IPS-18c (cell line): ENCODE data around the gene FXYD2.

Experiments
- H3K4me3 ChIP-seq: 2 replicates; pipeline ENCODE4 v1.7.0; 2013; ENCODE audit warnings: low read depth, mild to moderate bottlenecking, low read length, moderate library complexity; ENCODE audit not compliant: insufficient read depth
- H3K9me3 ChIP-seq: one replicate; pipeline ENCODE4 v1.6.1; 2013; ENCODE audit warnings: mild to moderate bottlenecking, low read length, moderate library complexity; ENCODE audit not compliant: control insufficient read depth, insufficient read depth

FXYD2 gene

DNA sequence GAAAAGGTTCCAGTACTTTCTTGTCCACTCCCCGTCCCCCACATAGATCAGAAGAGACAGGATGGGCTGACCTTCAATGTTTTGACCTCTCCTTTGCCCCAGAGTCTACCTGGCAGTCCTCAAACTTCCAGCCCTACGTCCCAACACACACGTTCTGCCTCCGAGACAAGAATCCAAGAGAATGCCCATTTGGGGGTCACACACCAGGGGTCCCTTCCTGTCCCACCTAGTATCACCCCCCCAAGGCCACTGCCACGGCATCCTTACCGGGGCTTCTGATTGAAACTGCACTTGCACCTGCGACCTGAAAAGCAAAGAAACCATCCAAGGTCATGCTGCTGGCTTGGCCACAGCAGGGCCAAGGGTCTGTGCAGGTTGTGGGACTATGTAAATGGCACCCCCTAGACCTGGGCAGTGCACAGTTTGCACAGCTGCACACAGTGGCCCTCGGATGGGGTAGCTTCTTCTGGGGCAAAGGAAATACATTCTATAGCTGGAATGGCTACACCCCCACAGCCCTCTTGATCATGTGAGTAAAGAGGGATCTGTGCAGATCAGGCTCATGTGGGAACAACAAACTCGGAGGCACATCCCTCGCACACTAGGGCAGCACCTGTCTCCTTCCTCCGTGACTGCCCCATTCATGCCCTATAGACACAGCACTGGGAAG, 16.5 kb upstream of the FXYD2 start:
- no peak overlapping the region for H3K4me3 ChIP-seq
- H3K9me3 ChIP-seq = no peaks in the 10 kb centered on the region

DNA sequence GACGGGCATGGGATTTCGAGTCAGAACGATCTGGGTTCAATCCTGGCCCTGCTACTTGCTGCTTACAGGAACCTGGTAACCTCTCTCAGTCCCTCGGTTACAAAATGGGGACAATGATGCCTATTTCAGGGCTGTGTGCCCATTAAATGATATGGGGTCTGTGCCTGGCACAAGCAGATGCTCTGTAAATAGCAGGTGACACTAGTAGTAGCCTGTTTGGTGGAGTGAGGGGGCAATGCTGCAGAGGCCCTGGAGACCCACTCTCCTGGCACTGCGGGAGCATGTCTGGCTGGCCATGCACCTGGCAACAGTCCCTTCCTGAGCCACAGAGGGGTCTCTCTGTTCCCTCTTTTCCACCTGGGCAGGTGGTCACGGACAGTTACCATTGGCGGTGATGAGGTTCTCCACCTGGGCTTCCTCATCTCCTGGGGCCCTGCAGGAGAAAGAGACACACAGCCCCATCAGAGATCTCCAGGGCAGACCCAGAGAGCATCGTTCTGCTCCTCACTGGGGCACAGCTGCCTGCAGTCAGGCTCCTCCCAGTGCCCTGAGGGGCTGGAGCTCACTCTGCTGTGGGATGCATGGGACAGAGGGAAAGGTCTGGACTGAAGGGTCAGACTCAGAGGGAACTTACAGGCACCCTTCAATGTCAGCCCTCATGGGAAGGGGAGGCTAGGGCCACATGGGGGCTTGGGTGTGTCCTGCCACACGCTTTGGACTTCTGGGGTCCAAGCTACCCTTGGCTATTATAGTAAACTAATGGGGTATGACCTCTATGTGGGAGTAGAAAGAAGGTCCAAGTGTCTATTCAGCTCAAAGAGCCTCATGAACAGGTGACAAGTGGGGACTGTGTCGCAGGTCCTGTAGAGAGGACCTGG, 15.6 kb upstream of the FXYD2 start:
- no peaks in the 10 kb centered on the region for H3K9me3 ChIP-seq
- H3K4me3 ChIP-seq = no peak overlapping the region

DNA sequence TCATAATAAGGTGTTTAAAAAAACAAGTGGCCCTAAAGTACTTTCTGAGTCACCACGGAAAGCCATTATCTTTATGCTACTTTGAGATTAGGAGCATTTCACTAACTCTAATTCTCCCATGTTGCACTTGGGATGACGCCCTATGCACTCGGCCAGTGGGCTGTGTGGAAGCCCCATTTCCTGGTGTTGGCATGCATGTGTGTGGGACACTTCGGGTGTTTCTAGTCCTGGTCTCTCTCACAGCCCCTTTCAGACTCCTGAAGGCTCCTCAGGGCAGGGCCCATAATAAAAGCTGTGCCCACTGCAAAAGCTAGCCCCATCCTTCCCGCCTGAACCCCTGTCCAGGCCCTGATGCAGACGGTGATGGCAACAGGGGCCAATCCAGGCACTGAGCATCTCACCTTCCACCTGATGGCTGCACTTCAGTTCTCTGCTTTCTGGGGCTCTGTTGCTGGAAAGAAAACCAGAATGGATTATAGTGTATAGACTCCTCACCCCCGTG, 14.9 kb upstream of the FXYD2 start:
- no peaks in the 10 kb centered on the region for H3K9me3 ChIP-seq
- no peak overlapping the region for H3K4me3 ChIP-seq

DNA sequence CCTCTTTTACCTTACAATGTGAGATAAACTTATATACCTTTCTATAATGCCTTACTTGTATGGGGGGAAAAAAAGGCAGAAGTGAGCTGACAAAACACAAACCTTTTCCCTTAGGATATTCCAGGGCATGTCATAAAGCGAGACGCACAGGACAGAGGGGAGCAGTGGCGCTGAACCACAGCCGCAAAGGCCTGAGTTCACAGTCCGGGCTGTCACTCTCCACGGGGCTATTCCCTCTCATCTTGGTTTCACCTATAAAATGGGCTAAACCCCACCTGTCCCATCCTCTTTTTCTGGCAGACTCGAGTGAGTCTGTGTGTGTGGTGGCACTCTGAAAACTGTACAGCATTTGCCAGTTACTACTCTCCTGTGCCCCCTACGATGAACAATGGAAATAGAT, 14.4 kb upstream of the FXYD2 start:
- Histone ChIP-seq H3K9me3 (no peaks in the 10 kb centered on the region), H3K4me3 (no peak overlapping the region)

DNA sequence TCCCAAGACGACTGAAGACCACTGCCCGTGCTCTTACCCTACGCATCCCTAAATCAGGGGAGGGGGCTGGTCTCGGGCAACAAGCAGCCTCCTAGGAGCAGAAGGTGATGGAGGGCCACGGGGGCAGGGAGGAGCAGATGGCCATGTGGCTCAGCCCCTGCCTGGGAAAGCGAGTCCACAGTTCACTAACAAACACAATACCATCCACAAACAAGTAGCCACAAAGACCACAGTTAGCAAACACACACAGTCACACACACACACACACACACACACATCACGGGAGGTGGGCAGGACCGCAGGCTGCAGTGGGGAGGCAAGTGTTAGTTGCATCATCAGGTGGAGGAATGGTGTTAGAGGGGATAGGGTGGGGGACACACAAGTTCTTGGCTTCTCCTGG, 13.2 kb upstream of the FXYD2 start:
- H3K9me3 ChIP-seq = no peaks in the 10 kb centered on the region
- no peak overlapping the region for H3K4me3 ChIP-seq

DNA sequence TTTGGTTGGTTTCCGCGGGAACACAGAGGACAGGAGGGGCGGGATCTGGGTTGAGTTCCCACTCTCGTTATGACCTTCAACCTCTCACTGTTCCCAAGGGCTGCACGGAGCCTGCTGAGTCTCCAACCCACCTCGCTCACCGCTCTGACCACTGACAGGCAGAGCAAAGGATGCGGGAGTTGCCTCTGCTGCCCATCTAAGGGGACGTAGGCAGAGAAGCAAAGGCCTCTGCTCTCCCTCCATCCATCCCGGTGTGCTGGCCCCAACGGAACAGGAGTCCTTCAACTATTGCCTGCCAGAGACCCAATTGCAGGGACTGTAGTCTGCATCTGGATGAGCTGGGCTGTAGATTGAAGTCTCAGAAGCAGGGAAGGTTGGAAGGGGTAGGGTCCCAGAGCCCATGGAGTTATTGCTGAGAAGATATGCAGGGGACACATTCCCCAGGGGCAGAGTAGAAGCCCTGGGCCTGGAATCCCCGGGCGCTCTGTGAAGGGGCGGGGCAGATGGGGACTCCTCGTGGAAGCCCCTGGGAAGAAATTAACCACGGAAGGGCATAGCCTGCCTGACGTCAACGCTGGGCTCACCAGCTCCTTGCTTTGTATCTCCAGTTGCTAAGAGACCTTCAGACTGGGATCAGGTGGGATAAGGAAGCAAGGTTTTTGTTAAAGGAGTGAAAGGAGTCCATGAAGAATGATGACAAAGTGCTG, 12.7 kb upstream of the FXYD2 start:
- Histone ChIP-seq H3K4me3 (no peak overlapping the region), H3K9me3 (no peaks in the 10 kb centered on the region)

DNA sequence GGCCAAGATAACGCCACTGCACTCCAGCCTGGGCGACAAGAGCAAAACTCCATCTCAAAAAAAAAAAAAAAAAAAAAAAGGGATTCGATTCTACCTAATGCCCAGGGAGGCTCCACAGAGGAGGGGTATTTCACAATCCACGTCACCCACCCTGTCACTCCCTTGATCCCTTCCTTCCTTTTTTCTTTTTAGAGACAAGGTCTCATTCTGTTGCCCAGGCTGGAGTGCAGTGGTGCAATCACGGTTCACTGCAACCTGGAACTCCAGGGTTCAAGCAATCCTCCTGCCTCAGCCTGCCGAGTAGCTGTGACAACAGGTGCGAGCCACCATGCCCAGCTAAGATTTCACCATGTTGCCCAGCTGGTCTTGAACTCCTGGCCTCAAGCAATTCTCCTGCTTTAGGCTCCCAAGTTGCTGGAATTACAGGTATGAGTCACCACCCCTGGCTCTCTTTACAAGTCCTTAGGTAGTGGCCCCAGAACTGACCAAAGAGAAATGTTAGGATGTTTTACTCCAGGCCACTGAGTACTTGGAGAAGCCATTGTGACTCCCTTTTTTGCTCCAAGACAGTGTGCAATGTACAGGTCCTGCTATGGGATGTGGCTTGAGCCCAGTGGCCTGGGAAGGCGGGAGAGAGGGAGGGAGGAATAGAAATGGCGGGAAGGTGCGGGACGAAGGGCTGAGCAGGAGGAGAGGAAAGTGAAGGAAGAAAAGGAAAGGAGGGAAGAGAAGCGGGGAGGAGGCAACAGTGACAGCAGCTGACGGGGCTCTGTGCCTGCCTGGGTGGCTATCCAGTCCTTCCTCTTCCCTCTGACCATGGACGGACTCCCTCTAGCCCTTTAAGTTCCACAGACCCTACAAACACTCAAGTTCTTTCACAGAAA, 11.8 kb upstream of the FXYD2 start:
- Histone ChIP-seq H3K4me3 (no peak overlapping the region), H3K9me3 (no peaks in the 10 kb centered on the region)

DNA sequence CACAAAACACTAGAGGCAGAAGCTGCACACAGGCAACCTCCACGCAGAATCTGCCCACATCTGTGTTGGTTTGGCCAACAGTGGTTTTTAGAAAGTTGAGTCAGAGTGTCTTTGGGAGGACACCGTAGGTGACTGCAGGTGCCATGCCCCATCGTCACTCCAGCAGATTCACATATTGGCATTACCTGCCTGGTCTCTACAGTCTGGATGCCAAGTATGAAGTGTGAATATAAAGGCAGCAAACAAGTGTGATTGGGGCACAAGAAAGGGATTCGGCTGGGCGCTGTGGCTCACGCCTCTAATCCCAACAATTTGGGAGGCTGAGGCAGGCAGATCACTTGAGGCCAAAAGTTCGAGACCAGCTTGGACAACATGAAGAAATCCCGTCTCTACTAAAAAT, 11.0 kb upstream of the FXYD2 start:
- H3K9me3 ChIP-seq = no peaks in the 10 kb centered on the region

DNA sequence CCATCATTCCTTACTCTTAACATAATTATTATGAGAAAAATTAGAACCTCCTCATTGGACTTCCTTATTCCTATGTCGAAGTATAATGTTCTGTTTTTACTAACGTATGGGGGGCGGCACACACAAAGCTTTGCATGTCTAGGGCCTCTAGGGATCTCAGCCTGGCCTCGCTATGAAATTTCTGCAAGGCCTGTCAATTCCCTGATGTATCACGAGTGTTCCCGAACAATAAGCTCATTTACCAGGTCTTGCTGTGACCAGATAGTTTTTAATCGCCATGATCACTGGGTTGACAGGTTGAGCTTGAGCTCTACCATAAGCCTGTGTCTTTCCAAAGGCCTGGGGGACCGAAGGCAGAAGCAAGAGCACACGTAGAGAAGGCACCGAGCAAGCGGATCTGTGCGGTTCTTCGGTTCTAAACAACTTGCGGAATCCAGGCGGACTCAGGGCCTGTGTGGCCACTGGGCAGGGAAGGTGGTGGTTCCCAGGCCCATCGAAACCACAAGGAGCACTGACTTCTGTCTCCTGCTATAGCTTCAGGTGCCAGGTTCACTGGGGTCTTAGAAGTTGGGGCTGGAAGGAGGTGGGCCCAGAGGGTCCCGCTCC, 10.4 kb upstream of the FXYD2 start:
- H3K4me3 ChIP-seq = no peak overlapping the region

More for the DNA sequence above, 11.0 kb upstream of the FXYD2 start:
- no peak overlapping the region for H3K4me3 ChIP-seq

DNA sequence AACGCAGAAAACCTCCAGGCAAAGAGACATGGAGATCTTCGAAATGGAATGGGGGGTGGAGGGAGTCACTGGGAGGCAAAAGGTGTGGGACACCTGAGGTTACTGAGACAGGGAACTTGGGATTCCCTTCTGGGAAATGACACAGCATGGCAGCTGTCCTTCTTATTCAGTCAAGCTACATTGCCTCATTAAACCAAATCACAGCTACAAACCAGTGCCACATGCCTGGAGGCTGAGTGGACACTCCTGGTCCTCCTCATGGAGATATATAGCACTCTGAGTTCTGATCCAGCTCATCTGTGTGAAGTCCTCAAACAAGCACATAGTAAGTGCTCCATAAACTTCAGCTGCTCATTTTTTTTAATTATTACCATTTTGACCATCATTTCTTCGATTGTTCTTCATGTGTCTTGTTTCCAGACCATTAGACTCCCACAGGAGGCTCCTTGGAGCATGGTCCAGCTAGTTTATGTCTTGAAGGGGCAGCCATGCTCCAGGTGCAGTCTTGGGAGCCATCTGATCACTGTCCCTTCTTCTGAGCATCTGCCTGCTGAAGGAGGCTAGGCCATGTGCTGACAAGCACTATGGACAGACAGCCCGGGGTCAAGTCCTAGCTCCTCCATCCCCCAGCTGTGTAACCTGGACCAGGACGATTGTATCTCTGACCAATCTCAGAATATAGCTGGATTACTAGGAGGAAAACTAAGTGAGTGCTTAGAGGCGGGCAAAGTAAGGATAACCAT, 9.7 kb upstream of the FXYD2 start:
- Histone ChIP-seq H3K4me3 (no peak overlapping the region), H3K9me3 (no peaks in the 10 kb centered on the region)

More for the DNA sequence above, 10.4 kb upstream of the FXYD2 start:
- H3K9me3 ChIP-seq = no peaks in the 10 kb centered on the region

DNA sequence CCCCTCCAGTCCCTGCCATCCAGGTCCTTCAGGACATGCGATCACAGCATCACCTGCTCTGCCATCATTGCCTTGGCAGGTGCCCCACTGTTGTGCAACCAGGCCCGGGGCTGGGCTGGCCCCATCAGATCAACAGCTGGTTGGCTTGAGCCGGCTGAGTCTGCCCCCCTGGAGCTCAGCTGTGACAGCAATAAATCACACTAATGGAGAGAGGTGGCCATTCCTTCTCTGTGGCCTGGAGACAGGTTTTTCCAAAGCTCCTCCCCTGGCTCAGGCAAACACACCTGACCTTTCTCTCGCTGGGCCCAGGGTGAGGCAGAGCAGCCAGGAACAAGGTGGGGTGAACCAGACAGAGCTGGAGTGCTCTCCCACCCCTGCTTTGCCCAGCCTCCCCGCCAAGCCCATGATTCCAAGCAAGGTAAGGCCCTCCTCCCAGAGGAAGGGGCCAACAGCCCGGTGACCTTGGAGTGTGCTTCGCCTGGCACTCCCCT, 8.9 kb upstream of the FXYD2 start:
- H3K4me3 ChIP-seq = no peak overlapping the region
- no peaks in the 10 kb centered on the region for H3K9me3 ChIP-seq

DNA sequence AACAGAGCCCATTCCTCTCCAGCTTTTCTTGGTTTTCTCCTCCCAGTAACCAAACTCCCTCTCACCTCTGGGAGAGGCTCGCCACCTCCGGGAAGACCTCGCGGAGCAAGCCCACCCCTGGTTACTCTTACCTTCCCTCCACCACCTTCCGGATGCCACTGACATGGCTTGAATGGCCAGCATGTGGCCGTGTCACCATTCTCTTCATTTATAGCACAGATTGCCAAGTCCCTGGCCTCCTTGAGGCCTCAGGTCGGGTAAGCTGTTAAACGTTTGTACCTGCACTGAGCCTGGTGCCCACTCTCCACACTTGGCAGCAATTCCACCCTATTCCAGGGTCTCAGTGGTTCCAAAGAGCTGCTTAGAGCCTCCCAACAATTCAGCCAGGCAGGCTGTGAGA, 8.0 kb upstream of the FXYD2 start:
- Histone ChIP-seq H3K9me3 (no peaks in the 10 kb centered on the region), H3K4me3 (no peak overlapping the region)

DNA sequence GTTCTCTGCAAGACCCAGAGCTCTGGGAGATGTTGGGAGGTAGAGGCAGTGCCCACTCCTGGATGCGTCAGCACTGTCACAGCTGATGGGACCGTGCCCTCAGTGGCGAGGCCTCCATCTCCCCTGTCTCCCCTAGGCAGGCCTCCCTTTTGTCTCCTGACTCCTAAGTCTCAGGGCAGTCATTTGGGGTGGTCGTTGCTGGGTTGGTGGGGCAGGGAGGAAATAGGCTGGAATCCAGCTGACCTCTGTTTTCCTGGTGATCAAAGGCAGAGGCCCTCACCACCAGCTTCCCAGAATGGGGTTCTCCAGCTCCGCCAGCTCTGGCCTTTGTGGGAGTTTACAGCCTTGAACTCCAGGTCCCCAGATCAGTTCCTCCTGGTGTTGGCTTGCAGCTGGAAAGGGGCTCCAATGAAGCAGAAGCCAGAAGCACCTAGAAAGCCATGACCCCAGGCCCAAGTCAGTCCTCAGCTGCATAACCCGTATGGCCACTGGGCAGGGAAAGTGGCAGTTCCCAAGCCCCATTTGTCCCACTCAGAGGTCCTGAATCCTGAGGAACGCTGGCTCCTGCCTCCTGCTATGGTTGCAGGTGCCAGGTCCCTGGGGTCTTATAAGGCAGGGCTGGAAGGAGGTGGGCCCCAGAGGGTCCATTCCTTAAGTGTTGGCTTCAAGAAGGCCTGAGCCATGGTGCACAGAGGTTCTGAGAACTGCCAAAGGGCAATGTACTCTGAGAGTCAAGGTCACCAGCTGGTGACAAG, 7.3 kb upstream of the FXYD2 start:
- Histone ChIP-seq H3K4me3 (no peak overlapping the region), H3K9me3 (no peaks in the 10 kb centered on the region)

DNA sequence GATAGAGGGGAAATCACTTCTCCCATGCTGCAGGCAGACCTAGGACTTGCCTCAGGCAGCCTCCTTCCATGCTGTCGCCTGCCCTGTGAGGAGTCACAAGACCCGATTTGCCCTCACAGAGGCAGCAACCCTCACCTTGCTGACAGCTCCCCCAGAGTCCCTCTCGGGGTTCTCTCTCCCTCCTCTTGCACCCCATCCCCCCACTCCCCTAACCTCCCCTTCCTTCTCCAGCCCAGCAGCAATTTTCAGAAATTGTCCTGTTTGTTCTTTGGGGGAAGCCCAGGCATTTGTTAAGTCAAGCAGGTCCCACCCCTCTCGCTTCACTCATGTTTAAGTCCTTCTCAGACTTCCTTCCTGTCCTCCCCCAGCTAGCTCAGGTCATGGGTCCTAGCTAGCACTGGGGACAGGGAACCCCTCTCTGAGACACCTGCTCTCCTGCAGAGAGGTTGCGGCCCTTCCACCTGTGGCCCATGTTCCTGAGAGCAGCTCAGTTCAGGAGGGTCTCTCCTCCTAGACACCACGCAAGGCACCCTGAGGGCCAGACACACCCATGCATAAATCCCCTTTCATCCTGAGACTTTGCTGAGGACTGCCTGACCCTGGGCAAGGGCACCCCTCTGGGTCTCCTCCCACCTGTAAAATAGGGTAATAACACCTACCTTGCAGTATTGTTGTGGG, 6.3 kb upstream of the FXYD2 start:
- Histone ChIP-seq H3K9me3 (no peaks in the 10 kb centered on the region), H3K4me3 (no peak overlapping the region)

DNA sequence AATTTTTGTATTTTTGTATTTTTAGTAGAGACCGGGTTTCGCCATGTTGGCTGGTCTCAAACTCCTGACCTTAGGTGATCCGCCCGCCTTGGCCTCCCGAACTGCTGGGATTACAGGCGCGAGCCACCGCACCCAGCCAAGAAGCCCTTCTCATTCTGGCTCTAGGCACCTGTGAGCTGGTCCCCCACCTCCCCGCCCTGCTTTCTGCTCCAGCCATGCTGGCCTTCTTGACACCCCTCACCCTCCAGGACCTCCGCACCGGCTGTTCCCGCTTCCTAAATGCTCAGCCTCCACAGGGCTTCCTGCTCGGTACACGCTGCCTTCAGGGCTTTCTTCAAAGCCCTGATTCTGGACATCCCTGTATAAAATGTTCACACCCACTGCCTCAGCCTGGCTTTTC, 5.5 kb upstream of the FXYD2 start:
- H3K4me3 ChIP-seq = no peak overlapping the region
- no peaks in the 10 kb centered on the region for H3K9me3 ChIP-seq
